NCI-H446 treated with DMSO at 0.1 percent for 48 hours (cell line): ENCODE measurements around the gene RBM6.

Experiments
- DNase-seq: peaks from one replicate; lab custom pipeline; 2025; lab: John Stamatoyannopoulos, UW

Gene RBM6

DNA sequence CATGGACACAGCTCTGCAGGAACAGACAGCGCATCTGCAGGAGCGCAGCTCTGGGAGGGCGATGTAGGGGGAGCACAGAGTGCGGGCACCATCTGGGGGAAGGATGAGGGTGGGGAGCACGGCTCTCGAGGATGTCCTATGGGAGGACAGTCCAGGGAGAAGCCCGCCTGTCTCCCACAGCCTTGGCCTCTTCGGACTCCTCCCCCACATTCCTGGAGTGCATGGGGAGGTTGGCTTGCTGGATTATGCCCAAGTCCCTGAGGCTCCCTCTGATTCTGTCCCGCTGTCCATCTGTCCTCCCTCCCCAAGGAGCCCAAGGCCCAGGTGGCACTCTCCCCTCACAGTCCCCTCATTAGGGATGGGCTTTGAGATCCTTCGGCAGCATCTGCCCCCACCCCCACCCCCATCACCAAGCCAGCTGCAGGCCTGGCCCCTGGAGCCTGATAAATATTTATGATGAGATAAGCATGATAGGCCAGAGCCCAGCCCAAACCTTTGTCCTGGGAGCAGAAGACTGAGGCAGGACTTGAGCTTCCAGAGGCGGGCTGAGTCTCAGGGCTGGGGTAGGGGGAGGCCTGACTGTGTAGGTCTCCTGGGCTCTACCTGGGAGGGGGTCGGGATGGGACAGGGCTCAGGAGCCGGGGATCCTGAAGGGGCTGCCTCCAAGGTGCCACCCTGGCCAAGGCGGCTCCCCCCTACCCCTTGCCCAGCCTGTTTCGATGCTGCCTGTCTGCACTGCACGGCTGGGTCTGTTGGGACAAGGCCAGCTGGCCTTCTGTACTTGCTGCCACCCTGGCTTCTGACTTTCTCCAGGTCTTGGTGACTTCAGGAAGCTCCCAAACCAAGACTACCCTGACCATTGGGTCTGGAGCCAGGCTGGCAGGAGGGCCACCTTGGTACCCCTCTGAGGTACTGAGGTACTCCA lies 186.6 kb downstream of the RBM6 start:
- no peak for DNase-seq
